Ovary (tissue), 9 donors: ENCODE data around the gene CNNM4. TPM values are rescaled to one million over a fixed set of nuclear protein-coding genes. Genes with fewer than 3 reads are reported as not detected.

Experiments used
- DNase-seq, 5 donors: peaks; one replicate each; pipeline ENCODE4 v3.0.0-alpha.2; 2019 to 2020
- H3K27ac ChIP-seq, 2 donors: fragments of 200-600 bp; one replicate each; pipeline versions ENCODE4 v1.5.1 to v1.8.0; 2019 to 2022
- H3K27me3 ChIP-seq: fragments of 200-600 bp; one replicate; pipeline ENCODE4 v1.8.0; 2022
- H3K36me3 ChIP-seq: fragments of 200-600 bp; sonication (generic); one replicate; pipeline ENCODE4 v1.5.1; 2019
- H3K4me1 ChIP-seq: one replicate; pipeline ENCODE4 v1.8.1; 2013; ENCODE audit warnings: mild to moderate bottlenecking, moderate library complexity; ENCODE audit not compliant: insufficient read depth
- H3K4me3 ChIP-seq: fragments of 200-600 bp; sonication (generic); one replicate; pipeline ENCODE4 v1.5.1; 2017
- H3K9me3 ChIP-seq, 2 donors: fragments of 200-600 bp in 1 of 2; sonication (generic) in 1 of 2; one replicate each; pipeline versions ENCODE4 v1.5.1 to v1.8.1; 2013 to 2019; ENCODE audit warnings: mild to moderate bottlenecking in 1 of 2, moderate library complexity in 1 of 2
- CTCF ChIP-seq, 3 donors: fragments of 450-650 bp in 2 of 3; fragments of 200-600 bp in 1 of 3; IDR thresholded peaks; one replicate each; pipeline versions ENCODE4 v1.5.1 to v1.8.0; 2016 to 2022; ENCODE audit warnings: antibody characterized with exemption in 3 of 3, mild to moderate bottlenecking in 1 of 3
- EP300 ChIP-seq: sonication (generic); formaldehyde crosslinking; IDR thresholded peaks from one replicate; pipeline ENCODE4 v1.6.1; 2017; ENCODE audit warnings: antibody characterized with exemption
- POLR2A ChIP-seq: fragments of 450-650 bp; IDR thresholded peaks from one replicate; pipeline ENCODE4 v1.6.1; 2017; ENCODE audit warnings: antibody characterized with exemption, mild to moderate bottlenecking, moderate library complexity
- WGBS, 3 donors: extraction: QIAGEN DNeasy Blood & Tissue Kit in 1 of 3; methylation state at CpG; one replicate each; pipeline versions ENCODE4 v1.1.5 to v1.1.7; 2013 to 2017; 5-methylcytosine and 5-hydroxymethylcytosine counted together
- intact Hi-C, 4 donors: fragments of 100-400 bp; cut with DNase I; formaldehyde crosslinking; loops; one replicate each; pipeline versions ENCODE4 v1.11.0 to v1.15.1; 2022 to 2023
- polyA plus RNA-seq, 2 donors: library from polyadenylated mRNA; stranded (reverse); fragments of 200-250 nt in 1 of 2; fragments of 350-450 nt in 1 of 2; fragmentation: Illumina TruSeq in 1 of 2; extraction: RNeasy Lipid Tissue Mini Kit (QIAGEN cat#74804) in 1 of 2; gene quantifications; one replicate each; pipeline ENCODE4 v1.2.3, GENCODE V29; 2013 to 2014
- total RNA-seq, 7 donors: library from RNA; depleted of rRNA in 2 of 7; stranded (reverse); fragments of >200 nt in 2 of 7; fragmentation: NEBNext Ultra II Directional in 3 of 7; extraction: Animal tissue kit (Norgen Biotek cat#: 25700) in 3 of 7; gene quantifications; one replicate each; pipeline versions ENCODE4 v1.1.0 to v1.2.4, GENCODE V29; 2016 to 2023
- donor health status: DM: no; HTN: no; CAD: no; lungs with moderate emphysema.
- donor health status: DM: no; HTN: no; CAD: no.
- donor health status: Bipolar disorder and iron deficiency.
- donor health status: DM: yes; HTN: yes; CAD: no.
- donor health status: DM: no; HTN: no; CAD: no.
- donor health status: DM: yes; HTN: yes; CAD: no.

CNNM4 gene
- total and polyA plus RNA-seq, 9 donors: 2.7 to 8.3 (median 7.0) TPM

GRCh38 chr2:96824079-96824870 is 63.6 kb downstream of the CNNM4 start:
- Histone ChIP-seq H3K4me1 (peaks cover 4% of the 10 kb centered on the region), H3K27me3 (no peaks in the 10 kb centered on the region), H3K27ac (no peak overlapping the region), H3K4me3 (no peak overlapping the region), H3K36me3 (no peaks in the 10 kb centered on the region), H3K9me3 (no peaks in the 10 kb centered on the region)
- intact Hi-C loops: loop anchor here in 1 of 4 donors (2.0 kb wide), 1 partner anchor 63 kb away; the partner anchor contains the start of gene CNNM4
- WGBS, 3 donors: 33 to 41% (median 35%) methylated on average over 6 of the region's 6 CpGs
- DNase-seq: no peak
- no peak for TF ChIP-seq POLR2A
- TF ChIP-seq CTCF (IDR thresholded peaks at IDR 0.05): no peak
- no peak for TF ChIP-seq EP300

GRCh38 chr2:96825057-96825456 is 64.4 kb downstream of the CNNM4 start:
- Histone ChIP-seq H3K4me1 (peaks cover 3% of the 10 kb centered on the region), H3K9me3 (no peaks in the 10 kb centered on the region), H3K36me3 (no peaks in the 10 kb centered on the region), H3K27me3 (no peaks in the 10 kb centered on the region), H3K27ac (no peak overlapping the region), H3K4me3 (no peak overlapping the region)
- no peak for DNase-seq
- TF ChIP-seq POLR2A (no peak), CTCF (IDR thresholded peaks at IDR 0.05) (no peak), EP300 (no peak)
- 90 to 95% (median 94%) methylated on average over 14 of the region's 14 CpGs for WGBS, 3 donors
- intact Hi-C loops: loop anchor here in 1 of 4 donors (2.0 kb wide), 1 partner anchor 64 kb away; the partner anchor contains the start of gene CNNM4

GRCh38 chr2:96826546-96827278 is 66.0 kb downstream of the CNNM4 start:
- intact Hi-C loops: no loop called here
- no peaks in the 10 kb centered on the region for H3K9me3 ChIP-seq
- no peak overlapping the region for H3K4me3 ChIP-seq
- 88 to 90% (median 90%) methylated on average over 22 of the region's 22 CpGs for WGBS, 3 donors
- H3K27ac ChIP-seq: no peak overlapping the region
- H3K36me3 ChIP-seq: no peaks in the 10 kb centered on the region
- H3K4me1 ChIP-seq: peaks cover 3% of the 10 kb centered on the region
- no peak for DNase-seq
- H3K27me3 ChIP-seq: no peaks in the 10 kb centered on the region
- TF ChIP-seq CTCF (IDR thresholded peaks at IDR 0.05): no peak
- TF ChIP-seq EP300: no peak
- no peak for TF ChIP-seq POLR2A

- Histone ChIP-seq H3K36me3 (no peaks in the 10 kb centered on the region), H3K4me3 (no peak overlapping the region), H3K27me3 (no peaks in the 10 kb centered on the region), H3K9me3 (no peaks in the 10 kb centered on the region), H3K4me1 (peaks cover 11% of the 10 kb centered on the region), H3K27ac (no peak overlapping the region)
- intact Hi-C loops: no loop called here
- WGBS, 3 donors: 94 to 96% (median 95%) methylated on average over 14 of the region's 14 CpGs
- no peak for DNase-seq
- TF ChIP-seq EP300 (no peak), CTCF (IDR thresholded peaks at IDR 0.05) (no peak), POLR2A (no peak)
These were observed 67.7 kb downstream of the CNNM4 start for GRCh38 chr2:96828436-96828835.
